ENCODE results near the gene ABHD15. TPM values are rescaled to one million over a fixed set of nuclear protein-coding genes. Genes with fewer than 3 reads are reported as not detected.

The ABHD15 gene
- total and polyA plus RNA-seq, 4 donors: 2.3 to 4.3 (median 3.0) TPM

GRCh38 chr17:29611351-29612093 is 44.7 kb upstream of the ABHD15 start:
- Histone ChIP-seq H3K27me3 (ENCODE audit: control insufficient read depth, insufficient read depth, low read length) (peaks cover 13% of the 10 kb centered on the region), H3K4me1 (ENCODE audit: control insufficient read depth, insufficient read depth, low read length) (peaks cover 37% of the 10 kb centered on the region), H3K4me3 (ENCODE audit: low read depth, low read length) (no peak overlapping the region), H3K9me3 (ENCODE audit: control insufficient read depth, insufficient read depth, low read length) (no peaks in the 10 kb centered on the region), H3K27ac (ENCODE audit: low read depth, low read length) (no peak overlapping the region), H3K36me3 (ENCODE audit: control insufficient read depth, insufficient read depth, low read length) (peaks cover 51% of the 10 kb centered on the region)
- WGBS (ENCODE audit: insufficient coverage): 95% methylated on average over 6 of the region's 11 CpGs
- DNase-seq (ENCODE audit: low read depth in 4 of 6, low spot score in 6 of 6): no peak

GRCh38 chr17:29610395-29610794 is 43.6 kb upstream of the ABHD15 start:
- Histone ChIP-seq H3K4me3 (ENCODE audit: low read depth, low read length) (no peak overlapping the region), H3K4me1 (ENCODE audit: control insufficient read depth, insufficient read depth, low read length) (peaks cover 25% of the 10 kb centered on the region), H3K9me3 (ENCODE audit: control insufficient read depth, insufficient read depth, low read length) (no peaks in the 10 kb centered on the region), H3K27ac (ENCODE audit: low read depth, low read length) (no peak overlapping the region), H3K27me3 (ENCODE audit: control insufficient read depth, insufficient read depth, low read length) (peaks cover 3% of the 10 kb centered on the region), H3K36me3 (ENCODE audit: control insufficient read depth, insufficient read depth, low read length) (peaks cover 51% of the 10 kb centered on the region)
- WGBS (ENCODE audit: insufficient coverage): no CpG with 5 or more reads among the region's 3 CpGs
- no peak for DNase-seq (ENCODE audit: low read depth in 4 of 6, low spot score in 6 of 6)

GRCh38 chr17:29608986-29609385 is 42.1 kb upstream of the ABHD15 start:
- Histone ChIP-seq H3K27me3 (ENCODE audit: control insufficient read depth, insufficient read depth, low read length) (peaks cover 3% of the 10 kb centered on the region), H3K9me3 (ENCODE audit: control insufficient read depth, insufficient read depth, low read length) (no peaks in the 10 kb centered on the region), H3K4me1 (ENCODE audit: control insufficient read depth, insufficient read depth, low read length) (peaks cover 11% of the 10 kb centered on the region), H3K27ac (ENCODE audit: low read depth, low read length) (no peak overlapping the region), H3K36me3 (ENCODE audit: control insufficient read depth, insufficient read depth, low read length) (peaks cover 42% of the 10 kb centered on the region), H3K4me3 (ENCODE audit: low read depth, low read length) (no peak overlapping the region)
- 93% methylated on average over 13 of the region's 15 CpGs for WGBS (ENCODE audit: insufficient coverage)
- no peak for DNase-seq (ENCODE audit: low read depth in 4 of 6, low spot score in 6 of 6)

GRCh38 chr17:29607557-29608195 is 40.8 kb upstream of the ABHD15 start:
- Histone ChIP-seq H3K4me3 (ENCODE audit: low read depth, low read length) (no peak overlapping the region), H3K9me3 (ENCODE audit: control insufficient read depth, insufficient read depth, low read length) (no peaks in the 10 kb centered on the region), H3K27ac (ENCODE audit: low read depth, low read length) (no peak overlapping the region), H3K4me1 (ENCODE audit: control insufficient read depth, insufficient read depth, low read length) (no peaks in the 10 kb centered on the region), H3K36me3 (ENCODE audit: control insufficient read depth, insufficient read depth, low read length) (peaks cover 33% of the 10 kb centered on the region), H3K27me3 (ENCODE audit: control insufficient read depth, insufficient read depth, low read length) (no peaks in the 10 kb centered on the region)
- WGBS (ENCODE audit: insufficient coverage): 90% methylated on average over 28 of the region's 29 CpGs
- no peak for DNase-seq (ENCODE audit: low read depth in 4 of 6, low spot score in 6 of 6)

- no peaks in the 10 kb centered on the region for H3K4me1 ChIP-seq (ENCODE audit: control insufficient read depth, insufficient read depth, low read length)
- H3K27ac ChIP-seq (ENCODE audit: low read depth, low read length): no peak overlapping the region
- no peak for DNase-seq (ENCODE audit: low read depth in 4 of 6, low spot score in 6 of 6)
- H3K9me3 ChIP-seq (ENCODE audit: control insufficient read depth, insufficient read depth, low read length): no peaks in the 10 kb centered on the region
- no peaks in the 10 kb centered on the region for H3K27me3 ChIP-seq (ENCODE audit: control insufficient read depth, insufficient read depth, low read length)
- peaks cover 11% of the 10 kb centered on the region for H3K36me3 ChIP-seq (ENCODE audit: control insufficient read depth, insufficient read depth, low read length)
- H3K4me3 ChIP-seq (ENCODE audit: low read depth, low read length): no peak overlapping the region
- WGBS (ENCODE audit: insufficient coverage): 80% methylated on average over 1 of the region's 6 CpGs
These were observed 36.4 kb upstream of the ABHD15 start for GRCh38 chr17:29603109-29603674.

GRCh38 chr17:29597361-29598172 is 30.7 kb upstream of the ABHD15 start:
- H3K27ac ChIP-seq (ENCODE audit: low read depth, low read length): no peak overlapping the region
- H3K9me3 ChIP-seq (ENCODE audit: control insufficient read depth, insufficient read depth, low read length): no peaks in the 10 kb centered on the region
- H3K36me3 ChIP-seq (ENCODE audit: control insufficient read depth, insufficient read depth, low read length): peaks cover 6% of the 10 kb centered on the region
- H3K4me1 ChIP-seq (ENCODE audit: control insufficient read depth, insufficient read depth, low read length): peaks cover 49% of the 10 kb centered on the region
- H3K27me3 ChIP-seq (ENCODE audit: control insufficient read depth, insufficient read depth, low read length): no peaks in the 10 kb centered on the region
- no peak overlapping the region for H3K4me3 ChIP-seq (ENCODE audit: low read depth, low read length)
- 40% methylated on average over 10 of the region's 13 CpGs for WGBS (ENCODE audit: insufficient coverage)
- DNase-seq (ENCODE audit: low read depth in 4 of 6, low spot score in 6 of 6): no peak

- Histone ChIP-seq H3K4me3 (ENCODE audit: low read depth, low read length) (no peak overlapping the region), H3K4me1 (ENCODE audit: control insufficient read depth, insufficient read depth, low read length) (peaks cover 57% of the 10 kb centered on the region), H3K27ac (ENCODE audit: low read depth, low read length) (no peak overlapping the region), H3K27me3 (ENCODE audit: control insufficient read depth, insufficient read depth, low read length) (no peaks in the 10 kb centered on the region), H3K9me3 (ENCODE audit: control insufficient read depth, insufficient read depth, low read length) (no peaks in the 10 kb centered on the region), H3K36me3 (ENCODE audit: control insufficient read depth, insufficient read depth, low read length) (peaks cover 6% of the 10 kb centered on the region)
- DNase-seq (ENCODE audit: low read depth in 4 of 6, low spot score in 6 of 6): no peak
- 66% methylated on average over 7 of the region's 9 CpGs for WGBS (ENCODE audit: insufficient coverage)
These were observed 30.0 kb upstream of the ABHD15 start for GRCh38 chr17:29596811-29597210.

- no peaks in the 10 kb centered on the region for H3K27me3 ChIP-seq (ENCODE audit: control insufficient read depth, insufficient read depth, low read length)
- H3K36me3 ChIP-seq (ENCODE audit: control insufficient read depth, insufficient read depth, low read length): peaks cover 6% of the 10 kb centered on the region
- WGBS (ENCODE audit: insufficient coverage): 56% methylated on average over 9 of the region's 12 CpGs
- no peaks in the 10 kb centered on the region for H3K9me3 ChIP-seq (ENCODE audit: control insufficient read depth, insufficient read depth, low read length)
- DNase-seq (ENCODE audit: low read depth in 4 of 6, low spot score in 6 of 6): no peak
- H3K27ac ChIP-seq (ENCODE audit: low read depth, low read length): no peak overlapping the region
- H3K4me1 ChIP-seq (ENCODE audit: control insufficient read depth, insufficient read depth, low read length): peaks cover 63% of the 10 kb centered on the region
- no peak overlapping the region for H3K4me3 ChIP-seq (ENCODE audit: low read depth, low read length)
These were observed 29.3 kb upstream of the ABHD15 start for GRCh38 chr17:29595943-29596774.
